SK-N-DZ (cell line): Measurements from ENCODE around the gene CTDSP1.

ENCODE experiments used
- DNase-seq: peaks from one replicate; pipeline ENCODE4 v3.0.0-alpha.2; 2015; ENCODE audit warnings: low spot score

CTDSP1 gene

GRCh38 chr2:218398437-218399390 lies 954 bp upstream of the CTDSP1 start:
- no peak for DNase-seq

- DNase-seq = no peak
Observed at GRCh38 chr2:218400167-218400929, 680 bp downstream of the CTDSP1 start.

- no peak for DNase-seq
Observed at GRCh38 chr2:218400930-218401881, 1.5 kb downstream of the CTDSP1 start.

GRCh38 chr2:218401890-218402289 lies 2.2 kb downstream of the CTDSP1 start:
- no peak for DNase-seq

- DNase-seq = no peak
Observed at GRCh38 chr2:218402491-218402901, 2.8 kb downstream of the CTDSP1 start.

- no peak for DNase-seq
Observed at GRCh38 chr2:218402911-218403411, 3.3 kb downstream of the CTDSP1 start.

GRCh38 chr2:218403810-218404209 lies 4.1 kb downstream of the CTDSP1 start:
- no peak for DNase-seq

- DNase-seq = no peak
Observed at GRCh38 chr2:218404351-218405085, 4.8 kb downstream of the CTDSP1 start.

GRCh38 chr2:218405086-218405745 lies 5.5 kb downstream of the CTDSP1 start:
- no peak for DNase-seq

GRCh38 chr2:218405746-218406208 lies 6.1 kb downstream of the CTDSP1 start:
- peak; percentile 40 for DNase-seq

GRCh38 chr2:218406209-218406948 lies 6.7 kb downstream of the CTDSP1 start:
- DNase-seq = peak; percentile 93

- DNase-seq = peak; percentile 69
Observed at GRCh38 chr2:218406949-218407618, 7.4 kb downstream of the CTDSP1 start.

- DNase-seq = no peak
Observed at GRCh38 chr2:218407717-218408116, 8.0 kb downstream of the CTDSP1 start.

- no peak for DNase-seq
Observed at GRCh38 chr2:218418321-218418716, 18.7 kb downstream of the CTDSP1 start.

- DNase-seq = no peak
Observed at GRCh38 chr2:218418717-218419458, 19.2 kb downstream of the CTDSP1 start, which contains the start of gene VIL1. VIL1 (plus strand) TSS chr2:218419123; CDS start chr2:218423779, 4,656 bp downstream.

- DNase-seq = no peak
Observed at GRCh38 chr2:218419630-218420216, 20.1 kb downstream of the CTDSP1 start.

GRCh38 chr2:218421027-218421426 lies 21.4 kb downstream of the CTDSP1 start:
- no peak for DNase-seq
